ENCODE data around the gene FHL5.
"Not testable (repeated sequence)": the region's sequence is repeated elsewhere in the genome, so short reads cannot be mapped to it uniquely, and the experiment has no call there.

The FHL5 gene

DNA sequence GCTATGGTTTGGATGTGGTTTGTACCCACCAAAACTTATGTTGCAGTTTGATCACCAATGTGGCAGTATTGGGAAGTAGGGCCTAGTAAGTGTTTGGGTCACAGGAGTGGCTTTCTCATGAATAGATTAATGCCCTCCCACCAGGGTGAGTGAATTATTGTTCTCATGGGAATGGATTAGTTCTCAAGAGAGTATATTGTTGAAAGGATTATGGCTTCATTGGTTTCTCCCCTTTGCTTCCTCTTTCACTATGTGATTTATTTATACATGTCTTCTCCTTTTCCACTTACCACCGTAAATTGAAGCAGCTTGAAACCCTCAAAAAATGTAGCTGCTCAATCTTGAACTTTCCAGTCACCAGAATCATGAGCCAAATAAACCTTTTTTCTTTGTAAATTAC, 30.5 kb upstream of the FHL5 start:
- H3K4me3 ChIP-seq (ENCODE audit: low read depth, low read length) = no peak overlapping the region
- in situ Hi-C loops (cut with HindIII; ENCODE audit: low sequenced_read_pairs) = no loop called here
- TF ChIP-seq CTCF (IDR thresholded peaks at IDR 0.05; ENCODE audit: low read depth, low read length, missing control alignments) = no peak
- no peak for DNase-seq (ENCODE audit: low read depth)

DNA sequence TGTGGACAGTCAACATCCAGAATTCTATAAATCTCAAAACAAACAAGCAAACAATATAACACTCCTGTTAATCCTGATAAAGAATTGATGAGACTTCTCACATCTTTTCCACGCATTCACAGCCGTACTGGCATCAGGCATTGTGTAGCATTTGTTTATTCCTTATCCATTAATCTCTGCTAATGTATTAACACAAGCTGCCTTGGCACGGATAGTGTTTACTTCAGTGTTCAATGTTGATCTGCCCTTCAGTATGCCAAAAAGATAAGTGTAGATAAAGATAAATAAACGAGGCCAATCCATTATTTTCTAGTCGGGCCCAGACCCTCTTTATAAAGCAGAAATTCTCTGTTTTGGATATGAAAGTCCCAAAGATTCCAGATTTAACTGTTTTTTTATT, 25.2 kb upstream of the FHL5 start:
- H3K4me3 ChIP-seq (ENCODE audit: low read depth, low read length) = no peak overlapping the region
- DNase-seq (ENCODE audit: low read depth) = no peak
- TF ChIP-seq CTCF (IDR thresholded peaks at IDR 0.05; ENCODE audit: low read depth, low read length, missing control alignments) = no peak
- in situ Hi-C loops (cut with HindIII; ENCODE audit: low sequenced_read_pairs) = no loop called here

DNA sequence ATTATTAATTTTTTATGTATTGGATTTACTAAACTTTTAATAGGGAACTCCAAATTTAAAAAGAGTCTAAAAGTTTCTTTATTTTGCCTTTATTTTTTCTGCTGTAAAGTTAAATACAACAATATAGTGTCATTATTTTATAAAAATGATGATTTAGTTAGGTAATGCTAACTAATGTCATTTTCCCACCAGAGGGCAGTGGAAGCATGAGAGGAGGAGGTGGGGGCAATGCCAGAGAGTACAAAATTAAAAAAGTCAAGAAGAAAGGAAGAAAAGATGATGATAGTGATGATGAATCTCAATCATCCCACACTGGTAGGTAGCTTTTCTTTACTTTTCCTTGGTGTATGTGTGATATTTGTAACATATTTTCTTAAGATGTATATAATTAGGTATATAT, 20.2 kb upstream of the FHL5 start:
- peak; percentile 49 for TF ChIP-seq CTCF (IDR thresholded peaks at IDR 0.05; ENCODE audit: low read depth, low read length, missing control alignments)
- DNase-seq (ENCODE audit: low read depth) = no peak
- in situ Hi-C loops (cut with HindIII; ENCODE audit: low sequenced_read_pairs) = no loop called here
- no peak overlapping the region for H3K4me3 ChIP-seq (ENCODE audit: low read depth, low read length)

DNA sequence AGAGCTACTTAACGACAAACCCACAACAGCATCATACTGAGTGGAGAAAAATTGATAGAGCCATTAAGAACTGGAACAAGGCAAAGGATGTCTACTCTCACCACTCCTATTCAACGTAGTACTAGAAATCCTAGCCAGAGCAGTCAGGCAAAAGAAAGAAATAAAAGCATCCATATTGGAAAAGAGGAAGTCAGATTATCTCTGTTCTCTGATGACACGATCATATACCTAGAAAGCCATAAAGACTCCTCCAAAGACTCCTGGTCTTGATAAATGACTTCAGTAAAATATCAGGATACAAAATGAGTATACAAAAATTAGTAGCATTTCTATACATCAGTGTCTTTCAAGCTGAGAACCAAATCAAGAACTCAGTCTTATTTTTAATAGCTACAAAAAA, 17.0 kb upstream of the FHL5 start:
- TF ChIP-seq CTCF (IDR thresholded peaks at IDR 0.05; ENCODE audit: low read depth, low read length, missing control alignments) = no peak
- H3K4me3 ChIP-seq (ENCODE audit: low read depth, low read length) = no peak overlapping the region
- DNase-seq (ENCODE audit: low read depth) = no peak
- in situ Hi-C loops (cut with HindIII; ENCODE audit: low sequenced_read_pairs) = no loop called here

DNA sequence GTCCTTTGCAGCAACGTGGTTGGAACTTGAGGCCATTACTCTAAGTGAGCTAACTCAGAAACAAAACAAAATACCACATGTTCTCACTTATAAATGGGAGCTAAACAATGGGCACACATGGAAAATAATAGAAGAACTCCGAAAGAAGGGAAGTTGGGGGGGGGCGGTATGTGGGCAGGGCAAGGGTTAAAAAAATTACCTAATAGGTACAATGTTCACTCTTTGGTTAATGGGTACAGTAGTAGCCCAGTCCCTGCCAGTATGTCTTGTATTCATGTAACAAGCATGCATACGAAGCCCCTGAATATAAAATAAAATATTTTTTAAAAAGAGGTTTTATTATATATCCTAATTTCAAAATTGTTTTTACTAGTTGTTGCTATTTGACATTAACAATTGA, 15.3 kb upstream of the FHL5 start:
- no peak for TF ChIP-seq CTCF (IDR thresholded peaks at IDR 0.05; ENCODE audit: low read depth, low read length, missing control alignments)
- DNase-seq (ENCODE audit: low read depth) = no peak
- in situ Hi-C loops (cut with HindIII; ENCODE audit: low sequenced_read_pairs) = no loop called here
- no peak overlapping the region for H3K4me3 ChIP-seq (ENCODE audit: low read depth, low read length)

DNA sequence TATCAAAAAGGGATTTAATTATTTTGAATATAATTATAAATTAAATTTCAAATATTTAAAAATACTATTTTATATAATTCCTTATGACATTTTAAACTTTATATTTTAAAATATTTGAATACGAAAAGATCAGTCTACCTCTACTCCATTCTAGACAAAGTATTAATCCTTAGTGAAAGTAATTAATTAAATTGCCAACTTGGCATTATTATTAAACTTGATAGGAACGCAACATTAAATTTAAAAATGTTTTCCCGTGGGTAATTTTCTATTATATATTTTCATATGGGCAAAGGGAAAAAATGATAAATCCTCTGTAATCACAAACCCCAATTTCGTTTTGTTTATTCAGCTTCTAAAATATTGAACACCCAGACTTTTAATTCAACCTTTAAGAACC, 8.4 kb upstream of the FHL5 start:
- no peak overlapping the region for H3K4me3 ChIP-seq (ENCODE audit: low read depth, low read length)
- in situ Hi-C loops (cut with HindIII; ENCODE audit: low sequenced_read_pairs) = no loop called here
- no peak for DNase-seq (ENCODE audit: low read depth)
- no peak for TF ChIP-seq CTCF (IDR thresholded peaks at IDR 0.05; ENCODE audit: low read depth, low read length, missing control alignments)

DNA sequence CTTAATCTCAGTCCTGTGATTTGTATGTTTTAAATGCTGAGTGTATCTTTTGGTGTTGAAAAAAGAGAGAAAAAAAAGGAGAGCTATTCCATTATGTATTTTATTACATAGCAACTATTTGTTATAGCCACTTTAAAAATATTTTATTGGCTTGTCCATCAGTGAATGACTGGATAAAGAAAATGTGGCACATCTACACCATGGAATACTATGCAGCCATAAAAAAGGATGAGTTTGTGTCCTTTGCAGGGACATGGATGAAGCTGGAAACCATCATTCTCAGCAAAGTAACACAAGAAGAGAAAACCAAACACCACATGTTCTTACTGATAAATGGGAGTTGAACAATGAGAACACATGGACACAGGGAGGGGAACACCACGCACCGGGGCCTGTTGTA, 3.2 kb upstream of the FHL5 start:
- DNase-seq (ENCODE audit: low read depth); in situ Hi-C loops (cut with HindIII; ENCODE audit: low sequenced_read_pairs); H3K4me3 ChIP-seq (ENCODE audit: low read depth, low read length): not testable (repeated sequence)
